WI38 (cell line): ENCODE measurements around the gene SH3BP2.

ENCODE experiments used
- H3K4me3 ChIP-seq: 2 replicates; pipeline ENCODE4 v1.5.1; 2011; ENCODE audit warnings: low read depth, mild to moderate bottlenecking, control low read depth, low read length
- TF ChIP-seq, protein P1 (sequence below): IDR thresholded peaks from 2 replicates; pipeline ENCODE4 v1.5.1; 2012; ENCODE audit warnings: low read depth, mild to moderate bottlenecking, control low read depth, low read length

SH3BP2 gene

DNA sequence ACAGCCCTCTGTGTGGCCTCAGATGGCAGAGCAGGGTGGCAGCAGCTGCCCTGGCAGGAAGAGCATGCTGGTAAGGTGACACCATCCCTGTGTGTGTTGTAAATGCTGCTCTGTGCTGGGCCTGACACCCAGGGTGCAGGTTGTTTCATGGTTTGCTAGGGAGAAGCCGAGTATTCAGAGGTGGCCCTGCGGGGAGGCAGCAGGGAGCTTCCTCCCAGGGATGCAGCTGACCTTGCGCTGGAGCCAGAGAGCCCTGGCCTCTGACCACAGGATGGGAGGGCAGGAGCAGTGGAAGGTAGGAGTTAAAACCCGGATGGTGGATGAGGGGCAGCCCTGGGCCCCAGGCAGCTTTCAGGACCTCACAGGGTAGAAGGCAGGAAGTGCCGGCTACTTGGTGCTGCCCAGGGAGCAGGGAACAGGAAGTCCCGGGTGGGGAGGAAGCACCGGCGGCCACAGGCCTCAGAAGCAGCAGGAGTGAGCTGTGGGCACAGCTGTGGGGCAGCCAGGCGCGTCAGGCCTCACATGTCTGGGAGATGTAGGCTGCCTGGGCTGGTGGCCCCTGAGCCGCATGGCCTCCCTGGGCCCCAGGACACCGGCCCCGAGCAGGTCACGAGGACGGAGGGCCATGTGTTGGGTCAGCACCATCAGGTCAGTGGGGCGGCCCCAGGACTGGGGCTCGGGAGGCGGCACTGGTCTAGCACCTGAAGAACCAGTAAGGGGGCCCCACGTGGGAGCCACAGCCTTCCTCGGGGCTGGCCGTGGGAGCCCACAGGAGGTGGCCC is 19.1 kb downstream of the SH3BP2 start:
- TF ChIP-seq, protein P1, sequence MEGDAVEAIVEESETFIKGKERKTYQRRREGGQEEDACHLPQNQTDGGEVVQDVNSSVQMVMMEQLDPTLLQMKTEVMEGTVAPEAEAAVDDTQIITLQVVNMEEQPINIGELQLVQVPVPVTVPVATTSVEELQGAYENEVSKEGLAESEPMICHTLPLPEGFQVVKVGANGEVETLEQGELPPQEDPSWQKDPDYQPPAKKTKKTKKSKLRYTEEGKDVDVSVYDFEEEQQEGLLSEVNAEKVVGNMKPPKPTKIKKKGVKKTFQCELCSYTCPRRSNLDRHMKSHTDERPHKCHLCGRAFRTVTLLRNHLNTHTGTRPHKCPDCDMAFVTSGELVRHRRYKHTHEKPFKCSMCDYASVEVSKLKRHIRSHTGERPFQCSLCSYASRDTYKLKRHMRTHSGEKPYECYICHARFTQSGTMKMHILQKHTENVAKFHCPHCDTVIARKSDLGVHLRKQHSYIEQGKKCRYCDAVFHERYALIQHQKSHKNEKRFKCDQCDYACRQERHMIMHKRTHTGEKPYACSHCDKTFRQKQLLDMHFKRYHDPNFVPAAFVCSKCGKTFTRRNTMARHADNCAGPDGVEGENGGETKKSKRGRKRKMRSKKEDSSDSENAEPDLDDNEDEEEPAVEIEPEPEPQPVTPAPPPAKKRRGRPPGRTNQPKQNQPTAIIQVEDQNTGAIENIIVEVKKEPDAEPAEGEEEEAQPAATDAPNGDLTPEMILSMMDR = no peak
- no peak overlapping the region for H3K4me3 ChIP-seq

DNA sequence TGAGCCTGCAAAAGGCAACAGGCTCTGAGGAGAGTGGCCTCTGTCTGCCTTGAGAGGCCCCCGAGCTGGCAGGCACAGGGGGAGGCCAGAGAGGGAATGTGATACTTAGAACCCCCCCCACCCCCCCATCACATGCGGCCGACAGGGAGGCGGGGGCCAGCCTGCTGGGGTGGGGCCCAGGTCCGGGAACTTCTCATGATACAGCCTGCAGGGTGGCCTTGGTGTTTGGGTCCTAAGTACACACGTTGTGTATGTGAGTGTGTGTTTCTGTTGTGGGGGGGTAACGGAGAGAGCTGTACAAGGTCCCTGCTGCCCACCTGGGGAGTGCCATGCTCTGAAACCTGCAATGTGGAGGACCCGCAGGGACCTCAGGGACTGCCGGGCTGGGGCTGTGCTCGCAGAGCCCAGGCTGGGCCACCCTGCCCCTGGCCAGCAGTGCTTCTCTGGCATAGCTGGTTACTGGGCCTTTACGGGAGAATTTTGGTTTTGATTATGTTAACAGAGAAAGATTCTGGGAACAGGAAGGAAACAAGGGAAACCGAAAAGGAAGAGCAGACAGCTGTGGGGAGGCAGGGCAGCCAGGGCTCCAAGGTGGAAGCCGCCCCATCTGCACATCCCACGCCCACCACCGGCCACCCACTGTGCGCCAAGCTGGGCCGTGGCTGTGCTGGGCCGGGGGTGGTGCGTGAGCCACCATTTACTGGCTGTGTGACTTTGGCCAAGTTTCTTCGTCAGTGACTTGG is 19.9 kb downstream of the SH3BP2 start:
- TF ChIP-seq, protein P1 = no peak

DNA sequence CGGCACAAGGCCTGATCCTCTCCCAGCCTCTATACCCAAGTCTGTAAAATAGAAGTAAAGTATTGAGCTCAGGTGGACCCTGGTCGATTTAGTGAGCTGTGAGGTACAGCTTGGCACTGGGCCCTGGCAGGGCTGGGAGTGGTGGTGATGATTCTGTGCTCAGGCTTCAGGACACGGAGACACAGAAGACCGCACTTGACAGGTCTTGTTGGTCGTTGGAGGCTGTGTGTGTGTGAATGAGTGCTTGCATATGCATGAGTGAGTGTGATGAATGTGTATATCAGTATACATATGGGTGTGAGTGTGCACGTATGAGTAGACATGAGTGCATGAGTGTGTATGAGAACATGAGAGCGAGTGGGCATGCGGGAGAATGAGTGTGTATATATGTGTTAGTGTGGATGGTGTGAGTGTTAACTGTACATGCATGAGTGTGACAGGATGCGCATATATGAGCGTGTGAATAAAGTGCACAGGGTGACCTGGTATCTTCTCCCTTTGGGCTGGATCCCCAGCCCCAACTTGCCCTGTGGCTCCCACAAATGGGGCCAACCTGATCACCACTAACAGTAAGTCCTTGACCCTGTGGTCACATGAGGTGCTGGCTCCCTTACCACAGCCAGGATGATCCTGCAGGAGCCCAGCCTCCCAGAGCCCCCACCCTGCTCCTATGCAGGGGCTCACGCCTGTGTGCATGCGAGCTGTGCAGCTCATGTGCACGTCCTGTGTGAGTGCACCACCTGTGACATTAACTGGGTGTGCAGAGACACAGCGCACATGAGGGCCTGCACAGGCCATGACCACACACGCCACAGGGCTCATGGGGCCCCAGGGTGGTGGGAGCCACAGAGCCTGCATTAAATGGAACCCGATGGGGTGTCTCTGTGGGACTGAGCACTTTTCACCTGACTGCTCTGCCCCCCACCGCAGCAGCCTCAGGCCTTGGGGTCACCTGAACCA is 20.8 kb downstream of the SH3BP2 start:
- no peak overlapping the region for H3K4me3 ChIP-seq
- TF ChIP-seq, protein P1 = no peak

More for the DNA sequence above, 19.9 kb downstream of the SH3BP2 start:
- no peak overlapping the region for H3K4me3 ChIP-seq

DNA sequence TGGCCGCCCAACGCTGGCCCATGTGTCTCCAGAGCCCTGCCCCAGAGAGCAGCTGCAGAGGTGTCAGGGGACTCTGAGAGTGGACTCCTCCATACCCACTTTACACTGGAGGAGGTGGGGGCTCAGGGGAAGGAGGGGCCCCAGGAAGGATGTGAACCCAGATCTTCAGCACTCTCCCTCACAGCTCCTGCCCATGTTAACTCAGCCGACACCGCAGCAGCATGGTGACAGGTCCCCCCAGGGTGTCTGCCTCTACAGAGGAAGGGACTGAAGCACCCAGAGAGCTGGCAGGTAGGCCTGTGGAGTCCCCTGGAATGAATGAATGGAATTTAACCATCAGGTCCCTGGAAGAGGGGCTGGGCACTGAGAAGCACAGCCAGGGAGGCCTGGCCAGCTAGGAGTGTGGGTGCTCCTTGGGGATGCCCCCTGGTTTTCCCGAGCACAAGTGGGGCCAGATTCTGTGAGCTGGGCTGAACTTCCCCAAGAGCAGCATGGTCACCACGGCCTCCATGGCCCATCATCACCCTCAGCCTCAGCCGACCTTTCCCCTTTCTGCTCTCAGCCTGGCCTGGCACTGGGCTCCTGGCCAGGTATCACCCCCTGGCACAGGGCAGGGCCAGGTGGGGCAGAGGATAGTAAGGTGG is 21.9 kb downstream of the SH3BP2 start:
- no peak overlapping the region for H3K4me3 ChIP-seq
- TF ChIP-seq, protein P1 = no peak

DNA sequence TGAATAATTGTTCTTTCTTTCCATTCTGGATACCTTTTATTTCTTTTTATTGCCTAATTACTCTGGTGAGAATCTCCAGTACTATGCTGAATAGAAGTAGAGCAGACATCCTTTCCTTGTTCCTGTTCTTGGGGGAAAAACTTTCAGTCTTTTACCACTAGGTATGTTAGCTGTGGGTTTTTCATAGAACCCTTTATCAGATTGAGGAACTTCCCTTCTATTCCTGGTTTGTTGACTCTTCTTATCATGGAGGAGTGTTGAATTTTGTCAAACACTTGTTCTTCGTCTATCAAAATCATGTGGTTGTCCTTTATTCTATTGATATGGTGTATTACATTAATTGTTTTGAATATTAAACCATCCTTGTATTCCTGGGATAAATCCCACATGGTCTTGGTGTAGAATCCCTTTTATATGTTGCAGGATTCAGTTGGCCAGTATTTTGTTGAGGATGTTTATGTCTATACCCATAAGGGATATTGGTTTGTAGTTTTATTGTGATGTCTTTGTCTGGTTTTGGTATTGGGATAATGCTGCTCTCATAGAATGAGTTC is 23.6 kb downstream of the SH3BP2 start:
- TF ChIP-seq, protein P1 = no peak
- H3K4me3 ChIP-seq = no peak overlapping the region

DNA sequence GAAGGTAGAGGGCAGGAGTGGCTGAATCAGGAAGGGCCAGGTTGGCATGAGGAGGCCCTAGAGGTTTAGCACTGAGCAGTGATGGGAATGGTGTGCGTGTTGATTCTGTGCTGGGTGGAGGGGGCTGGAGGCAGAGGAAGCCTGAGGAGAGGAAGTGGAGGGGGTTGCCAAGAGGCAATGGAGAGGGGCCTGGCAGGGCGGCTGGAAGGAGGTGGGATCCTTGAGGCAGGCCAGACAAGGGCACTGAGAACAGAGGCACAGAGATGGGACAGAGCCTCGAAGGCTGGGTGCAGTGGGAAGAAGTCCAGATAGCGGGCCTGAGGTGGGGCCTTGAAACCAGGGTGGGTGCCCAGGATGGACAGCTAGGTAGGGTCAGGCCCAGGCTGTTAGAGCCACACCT is 24.3 kb downstream of the SH3BP2 start:
- H3K4me3 ChIP-seq = no peak overlapping the region
- TF ChIP-seq, protein P1 = no peak
